Endothelial cell of umbilical vein (primary cell): ENCODE results near the gene CUX1. TPM values are rescaled to one million over a fixed set of nuclear protein-coding genes. Genes with fewer than 3 reads are reported as not detected.
"Not testable (repeated sequence)": the region's sequence is repeated elsewhere in the genome, so short reads cannot be mapped to it uniquely, and the experiment has no call there.

Source experiments
- BruUV-seq: library from RNA; stranded (reverse); fragments of 400-500 nt; replicated peaks from 2 replicates; lab custom pipeline; 2021; lab: Mats Ljungman, UMichigan
- CTCF ChIA-PET: fragments of 300-600, 350-600 bp; sonication (Branson Sonifier 250); formaldehyde crosslinking; loops from one replicate; lab custom pipeline; 2021; ENCODE audit warnings: antibody characterized with exemption, inconsistent platforms; lab: Charles Lee
- POLR2A ChIA-PET: fragments of 300-600, 350-600 bp; sonication (Branson Sonifier 250); formaldehyde crosslinking; loops from one replicate; lab custom pipeline; 2021; ENCODE audit warnings: antibody characterized with exemption, inconsistent platforms; lab: Charles Lee
- DNase-seq: peaks from one replicate; pipeline ENCODE4 v3.0.0-alpha.2; 2011; ENCODE audit warnings: low read depth, low spot score
- FAIRE-seq: peaks from 2 replicates; lab custom pipeline; 2011; peaks lifted over from hg19 to GRCh38; lab: Jason Lieb, UNC
- H2AFZ ChIP-seq: 2 replicates; pipeline ENCODE4 v1.6.0; 2012; ENCODE audit warnings: low read depth, low read length, control low read depth, inconsistent platforms
- H3K27ac ChIP-seq: 2 replicates; pipeline ENCODE4 v1.5.1; 2011; ENCODE audit warnings: low read depth, mild to moderate bottlenecking, control low read depth, low read length, moderate library complexity; ENCODE audit not compliant: insufficient read depth
- H3K27me3 ChIP-seq, 2 experiments: 2 replicates each; pipeline versions ENCODE4 v1.6.0 to v1.6.1; 2011; ENCODE audit warnings: low read length in 2 of 2, mixed read lengths in 1 of 2; ENCODE audit not compliant: control insufficient read depth in 2 of 2, insufficient read depth in 2 of 2
- H3K36me3 ChIP-seq, 2 experiments: 2 replicates in 1 of 2; 3 replicates in 1 of 2; pipeline ENCODE4 v1.5.1; 2011; ENCODE audit warnings: low read length in 2 of 2, mild to moderate bottlenecking in 1 of 2, moderate library complexity in 1 of 2; ENCODE audit not compliant: control insufficient read depth in 2 of 2, insufficient read depth in 2 of 2; ENCODE audit errors: extremely low read depth in 1 of 2
- H3K4me1 ChIP-seq: 3 replicates; pipeline ENCODE4 v1.5.1; 2011; ENCODE audit warnings: mild to moderate bottlenecking, low read length; ENCODE audit not compliant: control insufficient read depth, insufficient read depth; ENCODE audit errors: extremely low read depth
- H3K4me2 ChIP-seq: 2 replicates; pipeline ENCODE4 v1.6.1; 2011; ENCODE audit warnings: low read length, control low read depth, mixed read lengths; ENCODE audit not compliant: insufficient read depth
- H3K4me3 ChIP-seq, 3 experiments: fragments of 200-600 bp in 1 of 3; sonication (generic), shearing (Covaris generic) in 1 of 3; replicated peaks in 1 of 3; 2 replicates each; pipeline ENCODE4 v1.5.1; 2011 to 2016; ENCODE audit warnings: control low read depth in 3 of 3, low read length in 3 of 3, mild to moderate bottlenecking in 2 of 3, inconsistent platforms in 1 of 3, low read depth in 1 of 3, moderate library complexity in 1 of 3; ENCODE audit not compliant: insufficient read depth in 1 of 3
- H3K79me2 ChIP-seq: 2 replicates; pipeline ENCODE4 v1.6.0; 2012; ENCODE audit warnings: low read length, inconsistent platforms; ENCODE audit not compliant: control insufficient read depth, insufficient read depth
- H3K9ac ChIP-seq: replicated peaks from 2 replicates; pipeline ENCODE3; 2011; ENCODE audit warnings: low read length, control low read depth; ENCODE audit not compliant: insufficient read depth; ENCODE audit errors: extremely low read depth
- H3K9me1 ChIP-seq: replicated peaks from 3 replicates; pipeline ENCODE4 v1.6.0; 2011; ENCODE audit warnings: mild to moderate bottlenecking, low read length; ENCODE audit not compliant: control insufficient read depth, insufficient read depth; ENCODE audit errors: extremely low read depth
- H3K9me3 ChIP-seq: replicated peaks from 2 replicates; pipeline ENCODE4 v1.5.1; 2012; ENCODE audit warnings: low read length, inconsistent platforms; ENCODE audit not compliant: control insufficient read depth, insufficient read depth
- H4K20me1 ChIP-seq: replicated peaks from 2 replicates; pipeline ENCODE3; 2011; ENCODE audit warnings: mild to moderate bottlenecking, low read length; ENCODE audit not compliant: control insufficient read depth, insufficient read depth; ENCODE audit errors: extremely low read depth
- EZH2 ChIP-seq: IDR thresholded peaks from 2 replicates; pipeline ENCODE4 v1.6.1; 2012; ENCODE audit warnings: borderline replicate concordance, low read depth, mild to moderate bottlenecking, moderate library complexity, low read length, inconsistent platforms; ENCODE audit not compliant: severe bottlenecking
- FOS ChIP-seq: IDR thresholded peaks from 2 replicates; pipeline ENCODE4 v1.6.1; 2011; ENCODE audit warnings: mild to moderate bottlenecking, low read length, moderate library complexity, borderline replicate concordance; ENCODE audit not compliant: insufficient read depth
- GATA2 ChIP-seq: IDR thresholded peaks from 2 replicates; pipeline ENCODE4 v1.7.0; 2011; ENCODE audit warnings: low read depth, mild to moderate bottlenecking, moderate library complexity, mixed read lengths, low read length; ENCODE audit not compliant: insufficient read length, insufficient read depth
- JUN ChIP-seq: IDR thresholded peaks from 2 replicates; pipeline ENCODE4 v1.6.1; 2011; ENCODE audit warnings: borderline replicate concordance, low read depth; ENCODE audit not compliant: insufficient read length, insufficient read depth
- MYC ChIP-seq: IDR thresholded peaks from one replicate; pipeline ENCODE4 v1.6.1; 2011; ENCODE audit warnings: mild to moderate bottlenecking, low read depth, low read length
- POLR2A ChIP-seq: IDR thresholded peaks from 2 replicates; pipeline ENCODE4 v1.6.1; 2012; ENCODE audit warnings: low read depth, mild to moderate bottlenecking, control low read depth, low read length
- POLR2AphosphoS5 ChIP-seq: IDR thresholded peaks from 2 replicates; pipeline ENCODE4 v1.6.1; 2012; ENCODE audit warnings: low read depth, mild to moderate bottlenecking, control low read depth, low read length, moderate library complexity; ENCODE audit not compliant: insufficient read depth
- dilution Hi-C: fragments of 300-500 bp; cut with MboI; formaldehyde crosslinking; loops from one replicate; pipeline ENCODE4 v1.15.0; 2019; ENCODE audit warnings: low sequenced_read_pairs; ENCODE audit not compliant: extremely low pct_ligation_motif_present
- intact Hi-C: fragments of 100-400 bp; cut with micrococcal nuclease; formaldehyde crosslinking; loops from one replicate; pipeline ENCODE4 v1.10.0; 2022
- polyA plus RNA-seq, 4 experiments: library from polyadenylated mRNA; depleted of rRNA in 3 of 4; stranded (reverse) in 3 of 4; unstranded in 1 of 4; fragments of >200 nt; gene quantifications; 2 replicates each; pipeline versions ENCODE4 v1.2.1 to v1.2.3, GENCODE V29; 2011 to 2012; ENCODE audit warnings: missing spikeins in 1 of 4
- total RNA-seq: library from RNA; stranded (reverse); gene quantifications from 2 replicates; pipeline ENCODE4 v1.2.3, GENCODE V29; 2021
- TF ChIP-seq, protein P1 (sequence below), 2 donors: IDR thresholded peaks; 1 replicate in 1 of 2; 2 replicates in 1 of 2; pipeline ENCODE4 v1.5.1; 2011; ENCODE audit warnings: low read length in 2 of 2, mild to moderate bottlenecking in 2 of 2, moderate library complexity in 2 of 2, control low read depth in 1 of 2, inconsistent platforms in 1 of 2, low read depth in 1 of 2; ENCODE audit not compliant: insufficient read depth in 1 of 2; ENCODE audit errors: extremely low read depth in 1 of 2
- TF ChIP-seq, protein P2 (sequence below): IDR thresholded peaks from 2 replicates; pipeline ENCODE4 v1.6.1; 2011; ENCODE audit not compliant: insufficient read depth, insufficient read length

The CUX1 gene
- total and polyA plus RNA-seq, 2 donors (not counting 3 experiments of a cell fraction or from before 2014, with no cell fraction given) = 13.8 to 49.8 TPM

DNA sequence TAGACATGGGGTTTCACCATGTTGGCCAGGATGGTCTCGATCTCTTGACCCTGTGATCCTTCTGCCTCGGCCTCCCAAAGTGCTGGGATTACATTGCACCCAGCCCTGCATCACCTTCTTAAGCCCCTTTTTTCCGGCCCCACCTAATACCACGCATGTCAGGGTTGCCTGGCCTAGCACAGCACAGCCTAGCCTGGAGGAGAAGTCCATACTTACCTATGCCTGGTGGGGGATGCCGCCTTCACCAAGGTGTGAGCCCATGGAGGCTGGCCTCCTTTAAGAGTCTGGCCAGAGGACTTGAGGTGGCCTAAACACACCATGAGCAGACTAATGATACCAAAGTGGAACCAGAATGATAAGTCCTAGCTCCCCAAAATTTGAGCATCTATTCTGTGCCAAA lies 22.0 kb upstream of the CUX1 start:
- H3K9ac ChIP-seq = no peak overlapping the region
- DNase-seq = no peak
- no TSS peak for BruUV-seq
- H2AFZ ChIP-seq = no peak overlapping the region
- no peaks in the 10 kb centered on the region for H3K27me3 ChIP-seq
- TF ChIP-seq FOS = no peak
- no peak for TF ChIP-seq JUN
- TF ChIP-seq MYC = no peak
- TF ChIP-seq POLR2AphosphoS5 = no peak
- TF ChIP-seq, protein P1, sequence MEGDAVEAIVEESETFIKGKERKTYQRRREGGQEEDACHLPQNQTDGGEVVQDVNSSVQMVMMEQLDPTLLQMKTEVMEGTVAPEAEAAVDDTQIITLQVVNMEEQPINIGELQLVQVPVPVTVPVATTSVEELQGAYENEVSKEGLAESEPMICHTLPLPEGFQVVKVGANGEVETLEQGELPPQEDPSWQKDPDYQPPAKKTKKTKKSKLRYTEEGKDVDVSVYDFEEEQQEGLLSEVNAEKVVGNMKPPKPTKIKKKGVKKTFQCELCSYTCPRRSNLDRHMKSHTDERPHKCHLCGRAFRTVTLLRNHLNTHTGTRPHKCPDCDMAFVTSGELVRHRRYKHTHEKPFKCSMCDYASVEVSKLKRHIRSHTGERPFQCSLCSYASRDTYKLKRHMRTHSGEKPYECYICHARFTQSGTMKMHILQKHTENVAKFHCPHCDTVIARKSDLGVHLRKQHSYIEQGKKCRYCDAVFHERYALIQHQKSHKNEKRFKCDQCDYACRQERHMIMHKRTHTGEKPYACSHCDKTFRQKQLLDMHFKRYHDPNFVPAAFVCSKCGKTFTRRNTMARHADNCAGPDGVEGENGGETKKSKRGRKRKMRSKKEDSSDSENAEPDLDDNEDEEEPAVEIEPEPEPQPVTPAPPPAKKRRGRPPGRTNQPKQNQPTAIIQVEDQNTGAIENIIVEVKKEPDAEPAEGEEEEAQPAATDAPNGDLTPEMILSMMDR (IDR thresholded peaks at IDR 0.05; ENCODE audit: extremely low read depth in 1 of 2, insufficient read depth in 1 of 2, low read depth in 1 of 2, low read length in 2 of 2) = no peak
- TF ChIP-seq EZH2 = no peak
- TF ChIP-seq, protein P2, sequence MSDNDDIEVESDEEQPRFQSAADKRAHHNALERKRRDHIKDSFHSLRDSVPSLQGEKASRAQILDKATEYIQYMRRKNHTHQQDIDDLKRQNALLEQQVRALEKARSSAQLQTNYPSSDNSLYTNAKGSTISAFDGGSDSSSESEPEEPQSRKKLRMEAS = no peak
- no peak for TF ChIP-seq POLR2A
- no peak for TF ChIP-seq GATA2
- CTCF ChIA-PET = no interaction called here
- H3K79me2 ChIP-seq = no peaks in the 10 kb centered on the region
- FAIRE-seq = no peak
- dilution Hi-C loops (no loop called here), intact Hi-C loops (no loop called here)
- no peaks in the 10 kb centered on the region for H3K4me1 ChIP-seq
- POLR2A ChIA-PET = no interaction called here
- no peak overlapping the region for H3K4me3 ChIP-seq
- no peaks in the 10 kb centered on the region for H3K9me1 ChIP-seq
- H3K36me3 ChIP-seq = no peaks in the 10 kb centered on the region
- no peak overlapping the region for H3K27ac ChIP-seq
- no peaks in the 10 kb centered on the region for H4K20me1 ChIP-seq
- no peaks in the 10 kb centered on the region for H3K9me3 ChIP-seq
- H3K4me2 ChIP-seq = no peak overlapping the region

DNA sequence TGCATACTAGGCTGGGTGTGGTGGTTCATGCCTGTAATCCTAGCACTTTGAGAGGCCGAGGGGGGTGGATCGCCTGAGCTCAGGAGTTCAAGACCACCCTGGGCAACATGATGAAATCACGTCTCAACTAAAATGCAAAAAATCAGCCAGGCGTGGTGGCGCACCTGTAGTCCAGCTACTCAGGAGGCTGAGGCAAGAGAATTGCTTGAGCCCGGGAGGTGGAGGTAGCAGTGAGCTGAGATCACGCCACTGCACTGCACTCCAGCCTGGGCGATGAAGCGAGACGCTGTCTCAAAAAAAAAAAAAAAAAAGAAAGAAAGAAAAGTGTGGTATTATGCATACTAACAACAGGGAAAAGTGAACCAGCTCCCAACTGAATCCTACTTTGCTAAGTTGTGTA lies 19.3 kb upstream of the CUX1 start:
- H3K4me3 ChIP-seq, H3K36me3 ChIP-seq, POLR2A ChIA-PET, H3K79me2 ChIP-seq, H3K9ac ChIP-seq, DNase-seq, H4K20me1 ChIP-seq, dilution Hi-C loops, H3K9me3 ChIP-seq, H3K4me2 ChIP-seq, H3K27ac ChIP-seq, H3K27me3 ChIP-seq, H2AFZ ChIP-seq, H3K9me1 ChIP-seq, intact Hi-C loops, FAIRE-seq, H3K4me1 ChIP-seq, BruUV-seq: not testable (repeated sequence)
- CTCF ChIA-PET = interaction anchor here (1.0 to 2.6 kb wide), 3 partner anchors 11 to 99 kb away, joined by 3 to 8 read pairs (median 3); no protein-coding TSS in a partner anchor
